Measurements from ENCODE around the gene EEF1AKMT3. TPM values are rescaled to one million over a fixed set of nuclear protein-coding genes. Genes with fewer than 3 reads are reported as not detected.

EEF1AKMT3 gene
- total RNA-seq, 1 donor from 2014 or later = 1.2 TPM

DNA sequence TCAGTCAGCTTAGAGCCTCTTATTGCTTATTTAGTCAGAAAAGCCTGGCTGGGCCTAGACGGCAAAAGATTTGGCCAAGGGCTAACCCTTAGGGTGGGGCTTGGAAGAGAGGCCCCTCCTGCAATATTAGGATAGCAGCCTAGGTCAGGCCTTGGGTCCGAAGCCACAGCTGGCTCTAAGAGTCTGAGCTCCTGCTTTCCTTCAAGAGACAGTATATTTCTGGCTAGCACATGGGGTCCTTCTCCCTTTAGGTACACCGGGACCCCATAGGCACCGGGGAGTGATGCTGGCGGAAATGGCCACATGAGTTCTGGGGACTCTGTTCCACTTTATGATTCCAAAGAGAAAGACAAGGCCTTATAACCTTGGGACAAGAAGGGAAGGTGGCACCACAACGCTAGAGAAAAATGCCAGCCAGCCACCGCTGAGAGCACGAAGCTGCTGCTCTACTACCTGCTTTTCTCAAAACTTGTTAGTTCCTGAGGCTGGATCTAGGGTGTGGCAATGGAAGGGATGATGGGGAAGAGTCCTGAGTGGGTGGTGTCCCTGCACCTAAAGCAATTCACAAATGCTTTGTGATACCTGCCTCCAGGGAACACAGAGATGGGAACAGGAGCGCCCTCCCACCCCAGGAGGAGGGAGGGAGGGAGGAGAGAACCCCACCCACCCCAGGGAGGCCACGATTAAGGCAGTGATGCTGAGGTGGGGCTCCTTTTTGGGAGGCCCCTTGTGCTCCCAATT lies 49.2 kb downstream of the EEF1AKMT3 start:
- intact Hi-C loops (cut with DNase I) = no loop called here
- DNase-seq (ENCODE audit: missing footprints) (no peak), ATAC-seq (no peak)

DNA sequence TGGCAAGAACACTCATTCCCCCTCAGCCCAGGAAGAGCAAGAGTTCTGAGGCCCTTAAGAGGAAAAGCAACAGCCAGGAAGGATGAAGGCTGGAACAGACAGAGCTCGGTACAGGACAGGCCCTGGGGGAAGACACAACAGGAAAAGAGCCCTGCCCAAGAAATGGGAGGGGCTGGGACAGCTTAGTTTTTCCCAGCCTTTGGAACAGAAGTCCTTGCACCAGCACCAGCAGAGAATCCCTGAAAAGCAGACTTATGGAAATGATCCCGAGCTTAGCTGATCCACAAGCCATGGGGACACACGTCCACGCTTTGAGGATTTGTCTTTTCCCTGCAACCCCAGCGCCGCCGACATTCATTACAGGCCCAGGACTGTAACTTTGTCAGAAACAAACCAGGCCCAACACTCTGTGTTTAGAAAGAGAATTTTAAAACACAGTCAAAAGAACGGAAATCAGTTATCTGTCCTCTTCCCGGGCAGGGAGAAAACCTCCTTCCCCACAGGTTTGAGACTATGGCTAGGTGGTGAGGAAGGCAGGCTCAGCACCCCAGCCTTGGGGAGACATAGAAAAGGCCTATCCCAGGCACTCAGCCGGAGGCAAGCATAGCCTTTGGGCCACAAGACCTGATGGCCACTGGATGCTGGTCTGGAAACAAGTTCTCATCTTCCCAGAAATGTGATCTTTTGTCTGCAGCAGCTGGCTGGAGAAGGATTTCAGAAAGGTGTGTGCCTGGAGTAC lies 50.1 kb downstream of the EEF1AKMT3 start:
- no peak for ATAC-seq
- DNase-seq (ENCODE audit: missing footprints) = no peak
- intact Hi-C loops (cut with DNase I) = no loop called here

DNA sequence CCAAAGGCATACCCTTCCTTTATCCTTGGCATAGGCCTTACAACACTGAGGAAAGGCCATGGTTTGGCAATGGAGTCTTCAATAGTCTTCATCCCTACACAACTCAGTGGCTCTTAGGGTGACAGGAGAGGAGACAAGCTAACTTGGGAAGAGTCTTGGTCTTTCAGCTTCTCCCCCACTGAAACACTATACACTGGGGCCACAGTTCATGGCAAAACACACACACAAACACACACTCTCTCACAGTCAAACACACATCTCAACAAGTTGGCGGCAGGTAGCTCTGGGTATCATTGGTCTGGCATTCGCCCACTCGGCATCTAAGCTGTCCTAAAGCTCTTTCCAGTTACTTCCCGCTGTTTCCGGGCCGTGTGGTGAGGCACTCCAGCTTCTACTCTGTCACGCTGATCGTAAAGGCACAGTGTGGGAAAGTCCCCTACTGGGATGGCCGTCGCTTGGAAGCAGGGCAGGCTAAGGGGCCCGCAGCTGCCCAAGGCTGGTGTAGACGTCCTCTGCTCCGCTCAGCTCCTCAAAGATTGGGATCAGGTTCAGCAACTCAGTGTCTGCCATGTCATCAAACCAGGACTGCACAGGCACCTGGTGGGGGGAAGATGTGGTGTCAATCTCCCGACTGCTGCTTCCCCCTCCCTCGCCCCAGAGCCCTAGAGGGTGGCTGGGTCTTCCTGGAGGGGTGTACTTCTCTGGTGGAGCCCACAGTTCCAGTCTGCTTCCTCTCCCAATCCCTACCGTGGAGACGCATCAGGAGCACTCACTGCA lies 50.9 kb downstream of the EEF1AKMT3 start:
- ATAC-seq (no peak), DNase-seq (ENCODE audit: missing footprints) (no peak)
- intact Hi-C loops (cut with DNase I) = no loop called here

DNA sequence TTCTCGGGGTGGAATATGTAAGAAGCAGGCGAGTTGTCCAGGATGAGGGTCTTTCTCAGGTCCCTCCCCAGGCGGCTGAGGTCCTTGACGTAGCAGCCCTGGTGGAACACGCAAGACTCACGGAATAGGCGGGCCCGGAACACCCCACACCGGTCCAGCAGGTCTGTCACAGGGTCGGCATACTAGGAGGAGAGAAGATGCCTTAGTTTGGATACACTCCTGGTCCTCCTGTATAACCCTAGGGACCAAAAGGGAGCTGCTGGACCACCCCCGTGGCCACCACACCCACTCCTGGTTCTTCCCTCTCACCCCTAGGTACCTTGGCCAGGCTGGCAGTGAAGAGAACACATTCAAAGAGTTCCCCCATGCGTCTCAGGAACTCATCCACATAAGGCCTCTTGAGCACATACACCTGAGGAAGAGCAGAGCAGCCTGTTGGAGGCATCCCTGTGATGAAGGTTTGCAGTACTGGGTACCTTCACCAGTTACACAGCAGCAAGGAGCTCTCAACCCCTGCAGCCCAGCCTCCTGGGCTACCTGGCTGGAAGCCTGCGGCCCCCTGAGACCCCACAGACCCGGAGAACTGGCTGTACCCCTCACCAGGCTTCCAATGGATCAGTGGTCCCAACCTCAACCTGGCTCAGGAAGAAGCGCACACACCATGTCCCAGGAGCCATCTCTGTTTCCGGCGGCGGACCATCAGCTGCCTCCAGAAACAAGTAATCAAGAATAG lies 51.7 kb downstream of the EEF1AKMT3 start:
- no peak for ATAC-seq
- DNase-seq (ENCODE audit: missing footprints) = no peak
- intact Hi-C loops (cut with DNase I) = no loop called here

DNA sequence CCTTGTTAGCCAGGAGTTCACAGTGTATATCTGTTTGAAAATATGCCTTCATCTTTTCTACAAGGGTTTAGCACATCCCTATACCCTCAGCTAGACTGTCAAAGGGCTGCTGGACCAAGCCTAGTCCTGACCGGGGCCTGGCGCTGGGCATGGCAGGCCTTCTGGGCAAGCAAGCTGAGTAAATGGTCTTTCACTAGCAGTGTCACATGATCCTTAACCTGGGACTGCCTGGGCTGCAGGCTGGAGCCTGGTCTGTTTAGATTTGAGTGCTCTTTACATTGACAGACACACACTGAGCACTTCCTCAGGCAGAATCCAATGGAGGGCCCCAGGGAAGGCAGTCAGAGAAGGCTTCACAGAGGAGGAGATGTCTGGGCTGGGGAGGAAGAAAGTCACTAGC lies 53.0 kb downstream of the EEF1AKMT3 start:
- intact Hi-C loops (cut with DNase I) = no loop called here

DNA sequence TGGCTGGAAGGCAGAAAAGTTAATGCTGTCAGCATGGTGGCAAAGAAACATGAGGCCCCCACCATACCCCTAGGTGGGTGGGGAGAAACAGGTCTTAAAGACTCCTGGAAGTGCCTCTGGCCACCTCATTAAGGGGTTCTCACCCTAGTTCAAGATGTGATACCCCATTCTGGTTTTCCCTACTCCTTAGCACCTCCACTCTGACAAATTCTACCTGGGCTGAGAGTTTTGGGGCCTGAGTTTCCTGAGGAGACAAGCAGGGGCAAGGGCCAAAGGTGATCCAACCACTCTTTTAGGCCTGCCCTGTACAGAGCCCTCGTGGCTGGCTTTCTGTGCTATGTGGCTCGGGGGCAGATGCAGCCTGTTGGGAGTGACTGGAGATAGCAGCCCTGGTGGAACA lies 54.0 kb downstream of the EEF1AKMT3 start:
- DNase-seq (ENCODE audit: missing footprints) (no peak), ATAC-seq (no peak)
- intact Hi-C loops (cut with DNase I) = no loop called here

More for the DNA sequence above, 53.0 kb downstream of the EEF1AKMT3 start:
- DNase-seq (ENCODE audit: missing footprints) = no peak
- no peak for ATAC-seq

DNA sequence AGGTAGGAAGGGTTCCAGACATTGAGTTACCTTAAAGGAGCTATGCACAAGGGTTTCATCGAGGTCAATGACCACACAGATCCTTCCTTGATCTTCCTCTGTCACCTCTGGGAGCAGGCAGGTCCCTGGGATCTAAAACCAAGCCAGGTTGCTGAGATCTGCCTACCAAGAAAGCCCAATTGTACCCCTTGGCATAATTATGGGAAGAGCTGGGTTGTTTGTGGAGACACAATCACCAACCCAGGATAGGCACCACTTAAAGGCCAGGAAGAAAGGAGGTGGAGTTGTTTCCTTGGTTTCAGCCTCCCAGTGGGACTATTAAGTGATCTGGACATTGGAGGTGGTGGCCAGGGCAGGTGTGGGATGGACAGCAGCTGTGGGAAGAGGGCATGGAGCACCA lies 54.6 kb downstream of the EEF1AKMT3 start:
- intact Hi-C loops (cut with DNase I) = no loop called here
- no peak for ATAC-seq
- no peak for DNase-seq (ENCODE audit: missing footprints)

DNA sequence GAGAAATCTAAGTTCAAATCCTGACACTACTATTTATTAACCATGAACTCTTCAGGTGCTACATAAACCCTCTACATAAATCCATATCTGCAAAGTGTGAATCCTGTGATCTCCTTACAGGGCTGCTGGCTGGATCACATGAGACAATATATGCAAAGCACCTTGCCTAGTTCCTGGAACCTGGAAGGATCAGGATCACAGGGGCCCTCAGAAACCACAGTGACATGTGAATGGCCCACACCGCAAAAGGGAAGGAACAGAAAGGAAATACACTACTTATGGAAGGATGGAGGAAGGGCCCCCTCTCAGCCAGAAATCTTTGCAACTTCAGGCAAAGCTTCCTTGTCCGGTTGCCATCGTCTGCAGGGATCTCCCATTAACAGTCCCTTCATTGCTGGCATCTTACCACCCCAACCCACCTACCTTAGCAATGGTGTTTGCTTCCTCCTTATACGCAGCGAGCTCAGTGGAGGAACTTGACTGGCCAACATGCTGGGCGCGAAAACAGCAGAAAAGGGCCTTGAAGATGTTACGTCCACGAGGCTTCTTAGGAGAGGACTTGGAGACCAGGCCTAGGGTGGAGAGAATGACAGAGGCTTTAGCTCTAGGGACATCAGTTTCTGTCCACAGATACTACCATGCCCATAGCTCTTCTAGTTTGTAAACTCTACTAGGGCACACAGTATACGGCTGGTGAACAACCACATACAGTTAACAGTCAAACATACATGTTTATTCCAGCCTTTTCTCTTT lies 56.8 kb downstream of the EEF1AKMT3 start:
- ATAC-seq (no peak), DNase-seq (ENCODE audit: missing footprints) (no peak)
- intact Hi-C loops (cut with DNase I) = no loop called here

DNA sequence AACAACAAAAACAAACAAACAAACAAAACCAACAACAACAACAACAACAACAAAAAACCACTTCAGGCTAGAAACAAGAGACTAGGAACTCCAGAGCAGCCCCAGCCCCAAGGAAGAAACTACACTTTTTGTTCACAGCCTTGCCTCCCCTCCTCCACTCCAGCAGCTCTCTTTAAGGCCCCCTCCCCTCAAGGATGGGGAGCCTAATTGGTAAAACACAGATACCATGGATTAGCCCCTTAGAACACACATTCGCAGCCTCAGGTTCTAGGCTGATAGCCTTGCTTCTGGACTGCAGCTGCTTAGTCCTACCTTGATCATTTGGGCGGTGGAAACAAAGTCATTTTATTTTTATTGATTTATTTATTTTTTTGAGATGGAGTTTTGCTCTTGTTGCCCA lies 58.0 kb downstream of the EEF1AKMT3 start:
- intact Hi-C loops (cut with DNase I) = no loop called here
- no peak for ATAC-seq
- no peak for DNase-seq (ENCODE audit: missing footprints)

Small RNAs within 50 kb of the gene (microRNA-seq; reads per million reads assigned to microRNA genes)
- gene MIR26A2 (601 reads per million, percentile 77 among the genes with 10 or more reads in this experiment), gene MIR6759 (not detected)

Other genes starting within 250 kb of the EEF1AKMT3 start
- 34.5 TPM for gene MBD6, start 249.8 kb upstream of the EEF1AKMT3 start, total RNA-seq
- gene DCTN2, start 225.4 kb upstream of the EEF1AKMT3 start, total RNA-seq = 92.5 TPM
- 0.05 TPM for gene KIF5A, start 222.6 kb upstream of the EEF1AKMT3 start, total RNA-seq
- gene PIP4K2C, start 181.4 kb upstream of the EEF1AKMT3 start, total RNA-seq = 13.1 TPM
- gene DTX3, start 167.8 kb upstream of the EEF1AKMT3 start, total RNA-seq = 23.8 TPM
- 13.0 TPM for gene ARHGEF25, start 161.2 kb upstream of the EEF1AKMT3 start, total RNA-seq
- 7.3 TPM for gene B4GALNT1, start 139.4 kb upstream of the EEF1AKMT3 start, total RNA-seq
- gene OS9, start 78.5 kb upstream of the EEF1AKMT3 start, total RNA-seq = 110 TPM
- gene AGAP2, start 33.9 kb upstream of the EEF1AKMT3 start, total RNA-seq = 7.8 TPM
- gene TSPAN31, start 27.6 kb upstream of the EEF1AKMT3 start, total RNA-seq = 27.9 TPM
- 42.3 TPM for gene CDK4, start 20.3 kb upstream of the EEF1AKMT3 start, total RNA-seq
- gene MARCHF9, start 17.5 kb upstream of the EEF1AKMT3 start, total RNA-seq = 14.5 TPM
- gene CYP27B1, start 5.5 kb upstream of the EEF1AKMT3 start, total RNA-seq = 0.49 TPM
- gene METTL1, start 509 bp upstream of the EEF1AKMT3 start, total RNA-seq = 7.0 TPM
- 48.2 TPM for gene TSFM, start 10.2 kb downstream of the EEF1AKMT3 start, total RNA-seq
- 2.1 TPM for gene AVIL, start 46.1 kb downstream of the EEF1AKMT3 start, total RNA-seq
- 105 TPM for gene CTDSP2, start 74.1 kb downstream of the EEF1AKMT3 start, total RNA-seq
- 8.2 TPM for gene ATP23, start 169.0 kb downstream of the EEF1AKMT3 start, total RNA-seq